NCI-H774 (cell line): Measurements from ENCODE around the gene LGALS3.

Experiments
- DNase-seq: peaks from one replicate; lab custom pipeline; 2025; lab: John Stamatoyannopoulos, UW

Gene LGALS3

GRCh38 chr14:55131370-55132137 is 2.5 kb downstream of the LGALS3 start:
- no peak for DNase-seq

GRCh38 chr14:55133416-55133815 is 4.4 kb downstream of the LGALS3 start:
- no peak for DNase-seq

GRCh38 chr14:55136241-55136640 is 7.2 kb downstream of the LGALS3 start:
- no peak for DNase-seq

- DNase-seq = no peak
Measured at GRCh38 chr14:55136885-55137786, 8.1 kb downstream of the LGALS3 start.

- no peak for DNase-seq
Measured at GRCh38 chr14:55138091-55138490, 9.0 kb downstream of the LGALS3 start.

- no peak for DNase-seq
Measured at GRCh38 chr14:55139141-55139540, 10.1 kb downstream of the LGALS3 start.

- DNase-seq = no peak
Measured at GRCh38 chr14:55139696-55140509, 10.9 kb downstream of the LGALS3 start.

GRCh38 chr14:55141825-55142224 is 12.8 kb downstream of the LGALS3 start:
- no peak for DNase-seq

GRCh38 chr14:55142466-55142865 is 13.4 kb downstream of the LGALS3 start:
- DNase-seq = no peak

GRCh38 chr14:55146425-55146824 is 17.4 kb downstream of the LGALS3 start:
- DNase-seq = no peak

- DNase-seq = no peak
Measured at GRCh38 chr14:55151601-55152000, 22.5 kb downstream of the LGALS3 start.

GRCh38 chr14:55152052-55152753 is 23.2 kb downstream of the LGALS3 start:
- no peak for DNase-seq

GRCh38 chr14:55153951-55154350 is 24.9 kb downstream of the LGALS3 start:
- no peak for DNase-seq

GRCh38 chr14:55157080-55157479 is 28.0 kb downstream of the LGALS3 start:
- no peak for DNase-seq

GRCh38 chr14:55158412-55158811 is 29.4 kb downstream of the LGALS3 start:
- no peak for DNase-seq

GRCh38 chr14:55160989-55161388 is 31.9 kb downstream of the LGALS3 start:
- DNase-seq = no peak

GRCh38 chr14:55170526-55170925 is 41.5 kb downstream of the LGALS3 start:
- no peak for DNase-seq

- no peak for DNase-seq
Measured at GRCh38 chr14:55180006-55180405, 51.0 kb downstream of the LGALS3 start.

GRCh38 chr14:55180434-55180833 is 51.4 kb downstream of the LGALS3 start:
- no peak for DNase-seq

GRCh38 chr14:55188686-55189295 is 59.7 kb downstream of the LGALS3 start:
- no peak for DNase-seq

GRCh38 chr14:55190906-55191202 is 61.8 kb downstream of the LGALS3 start:
- no peak for DNase-seq
